Gastroesophageal sphincter (tissue), 3 donors: Measurements from ENCODE around the gene CD36.

Experiments
- CTCF ChIP-seq, 4 experiments: fragments of 200-600 bp in 2 of 4; fragments of 450-650 bp in 2 of 4; sonication (generic) in 1 of 4; IDR thresholded peaks; one replicate each; pipeline ENCODE4 v1.5.1; 2017 to 2019; ENCODE audit warnings: antibody characterized with exemption in 4 of 4, mild to moderate bottlenecking in 2 of 4, moderate library complexity in 2 of 4
- EP300 ChIP-seq: sonication (generic); formaldehyde crosslinking; IDR thresholded peaks from one replicate; pipeline ENCODE4 v1.6.1; 2017; ENCODE audit warnings: antibody characterized with exemption, mild to moderate bottlenecking
- POLR2A ChIP-seq, 2 donors: fragments of 450-650 bp; IDR thresholded peaks; one replicate each; pipeline ENCODE4 v1.6.1; 2017; ENCODE audit warnings: antibody characterized with exemption in 2 of 2, mild to moderate bottlenecking in 2 of 2, moderate library complexity in 1 of 2
- POLR2AphosphoS5 ChIP-seq: sonication (generic); formaldehyde crosslinking; IDR thresholded peaks from one replicate; pipeline ENCODE4 v1.6.1; 2017; ENCODE audit warnings: antibody characterized with exemption

GRCh38 chr7:80649011-80649410 is 10.6 kb downstream of the CD36 start:
- TF ChIP-seq CTCF (IDR thresholded peaks at IDR 0.05): no peak
- TF ChIP-seq EP300: no peak
- TF ChIP-seq POLR2A (IDR thresholded peaks at IDR 0.05): no peak
- TF ChIP-seq POLR2AphosphoS5: no peak
